Spinal cord (tissue), 10 donors: ENCODE results near the gene TPO. TPM values are rescaled to one million over a fixed set of nuclear protein-coding genes. Genes with fewer than 3 reads are reported as not detected.

Source experiments
- DNase-seq, 6 donors: peaks; one replicate each; pipeline versions ENCODE4 v3.0.0 to v3.0.0-alpha.2; 2013 to 2015; ENCODE audit warnings: low spot score in 6 of 6, low read depth in 4 of 6
- H3K27ac ChIP-seq: one replicate; pipeline ENCODE4 v1.5.1; 2013; ENCODE audit warnings: low read depth, low read length, control low read depth
- H3K27me3 ChIP-seq: one replicate; pipeline ENCODE4 v1.6.1; 2013; ENCODE audit warnings: low read length; ENCODE audit not compliant: control insufficient read depth, insufficient read depth
- H3K36me3 ChIP-seq: one replicate; pipeline ENCODE4 v1.6.1; 2013; ENCODE audit warnings: low read length; ENCODE audit not compliant: control insufficient read depth, insufficient read depth
- H3K4me1 ChIP-seq: one replicate; pipeline ENCODE4 v1.6.1; 2013; ENCODE audit warnings: low read length; ENCODE audit not compliant: control insufficient read depth, insufficient read depth
- H3K4me3 ChIP-seq: one replicate; pipeline ENCODE4 v1.5.1; 2013; ENCODE audit warnings: low read depth, low read length, control low read depth
- H3K9me3 ChIP-seq: one replicate; pipeline ENCODE4 v1.6.1; 2013; ENCODE audit warnings: low read length; ENCODE audit not compliant: control insufficient read depth, insufficient read depth
- WGBS: methylation state at CpG from one replicate; pipeline ENCODE4 v1.1.5; 2013; ENCODE audit warnings: missing lambda C conversion rate; ENCODE audit not compliant: insufficient coverage; 5-methylcytosine and 5-hydroxymethylcytosine counted together
- polyA plus RNA-seq, 2 donors: library from polyadenylated mRNA; unstranded; fragments of 120-200 nt; gene quantifications; one replicate each; pipeline ENCODE4 v1.2.1, GENCODE V29; 2013; ENCODE audit not compliant: insufficient read length in 2 of 2
- total RNA-seq, 2 donors: library from RNA; depleted of rRNA in 1 of 2; stranded (reverse); fragments of 120-200 nt in 1 of 2; fragments of >200 nt in 1 of 2; gene quantifications; one replicate each; pipeline versions ENCODE4 v1.2.3 to v1.2.4, GENCODE V29; 2013 to 2014
- donor health status: healthy.

The TPO gene
- total and polyA plus RNA-seq, 4 donors, result 0.06 to 0.80 (median 0.29) TPM

GRCh38 chr2:1581965-1582625 lies 168.8 kb downstream of the TPO start:
- no peaks in the 10 kb centered on the region for H3K4me1 ChIP-seq
- WGBS, result 88% methylated on average over 9 of the region's 10 CpGs

GRCh38 chr2:1582891-1583341 lies 169.7 kb downstream of the TPO start:
- Histone ChIP-seq H3K27ac (no peak overlapping the region), H3K27me3 (no peaks in the 10 kb centered on the region), H3K36me3 (no peaks in the 10 kb centered on the region), H3K4me1 (no peaks in the 10 kb centered on the region), H3K4me3 (no peak overlapping the region), H3K9me3 (no peaks in the 10 kb centered on the region)
- no peak for DNase-seq
- WGBS, result 90% methylated on average over 20 of the region's 22 CpGs

More at GRCh38 chr2:1581965-1582625, 168.8 kb downstream of the TPO start:
- no peaks in the 10 kb centered on the region for H3K36me3 ChIP-seq
- no peak overlapping the region for H3K27ac ChIP-seq
- H3K9me3 ChIP-seq, result no peaks in the 10 kb centered on the region
- no peak for DNase-seq
- H3K27me3 ChIP-seq, result no peaks in the 10 kb centered on the region
- H3K4me3 ChIP-seq, result no peak overlapping the region

- Histone ChIP-seq H3K4me1 (peaks cover 3% of the 10 kb centered on the region), H3K27me3 (no peaks in the 10 kb centered on the region), H3K36me3 (no peaks in the 10 kb centered on the region), H3K9me3 (no peaks in the 10 kb centered on the region), H3K4me3 (no peak overlapping the region), H3K27ac (no peak overlapping the region)
- DNase-seq, result no peak
- WGBS, result 92% methylated on average over 19 of the region's 21 CpGs
Measured at GRCh38 chr2:1584051-1584531, 170.8 kb downstream of the TPO start.

GRCh38 chr2:1584691-1585485 lies 171.6 kb downstream of the TPO start:
- Histone ChIP-seq H3K9me3 (no peaks in the 10 kb centered on the region), H3K27me3 (no peaks in the 10 kb centered on the region), H3K36me3 (no peaks in the 10 kb centered on the region), H3K27ac (no peak overlapping the region), H3K4me3 (no peak overlapping the region), H3K4me1 (peaks cover 3% of the 10 kb centered on the region)
- WGBS, result 84% methylated on average over 15 of the region's 18 CpGs
- DNase-seq, result no peak

- peaks cover 4% of the 10 kb centered on the region for H3K4me1 ChIP-seq
- no peak overlapping the region for H3K4me3 ChIP-seq
- no peaks in the 10 kb centered on the region for H3K36me3 ChIP-seq
- no peak overlapping the region for H3K27ac ChIP-seq
- DNase-seq, result no peak
- H3K9me3 ChIP-seq, result peaks cover 2% of the 10 kb centered on the region
- H3K27me3 ChIP-seq, result no peaks in the 10 kb centered on the region
- 95% methylated on average over 16 of the region's 17 CpGs for WGBS
Measured at GRCh38 chr2:1585635-1586034, 172.4 kb downstream of the TPO start.

GRCh38 chr2:1586251-1586922 lies 173.1 kb downstream of the TPO start:
- 83% methylated on average over 12 of the region's 14 CpGs for WGBS
- Histone ChIP-seq H3K27me3 (peaks cover 1% of the 10 kb centered on the region), H3K4me3 (no peak overlapping the region), H3K4me1 (peaks cover 12% of the 10 kb centered on the region), H3K9me3 (peaks cover 2% of the 10 kb centered on the region), H3K36me3 (no peaks in the 10 kb centered on the region), H3K27ac (no peak overlapping the region)
- no peak for DNase-seq

GRCh38 chr2:1586923-1587840 lies 173.9 kb downstream of the TPO start:
- Histone ChIP-seq H3K36me3 (no peaks in the 10 kb centered on the region), H3K4me3 (no peak overlapping the region), H3K27me3 (peaks cover 3% of the 10 kb centered on the region), H3K4me1 (peaks cover 20% of the 10 kb centered on the region), H3K27ac (no peak overlapping the region), H3K9me3 (peaks cover 2% of the 10 kb centered on the region)
- no peak for DNase-seq
- 89% methylated on average over 10 of the region's 17 CpGs for WGBS

- peaks cover 24% of the 10 kb centered on the region for H3K4me1 ChIP-seq
- DNase-seq, result no peak
- peaks cover 3% of the 10 kb centered on the region for H3K27me3 ChIP-seq
- no peaks in the 10 kb centered on the region for H3K36me3 ChIP-seq
- WGBS, result 88% methylated on average over 19 of the region's 27 CpGs
- H3K27ac ChIP-seq, result no peak overlapping the region
- H3K4me3 ChIP-seq, result no peak overlapping the region
- peaks cover 2% of the 10 kb centered on the region for H3K9me3 ChIP-seq
Measured at GRCh38 chr2:1588051-1588977, 175.1 kb downstream of the TPO start.
